GM12872 (cell line): ENCODE measurements around the gene RAD51.

Source experiments
- CTCF ChIP-seq: IDR thresholded peaks from 3 replicates; pipeline ENCODE4 v1.5.1; 2011; ENCODE audit warnings: low read depth, mild to moderate bottlenecking, low read length, moderate library complexity; ENCODE audit not compliant: insufficient read depth

The RAD51 gene

DNA sequence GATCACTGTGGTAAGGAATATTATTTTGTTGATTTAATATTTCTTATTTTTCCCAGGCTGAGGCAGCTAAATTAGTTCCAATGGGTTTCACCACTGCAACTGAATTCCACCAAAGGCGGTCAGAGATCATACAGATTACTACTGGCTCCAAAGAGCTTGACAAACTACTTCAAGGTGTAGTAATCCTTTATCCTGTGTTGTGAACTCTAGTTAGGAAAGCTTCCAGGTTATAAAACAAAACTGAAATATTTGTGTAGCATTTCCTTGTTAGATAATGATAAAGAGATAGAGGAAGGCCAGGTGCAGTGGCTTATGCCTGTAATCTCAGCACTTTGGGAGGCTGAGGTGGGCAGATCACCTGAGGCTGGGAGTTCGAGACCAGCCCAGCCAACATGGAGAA, 11.1 kb downstream of the RAD51 start:
- no peak for TF ChIP-seq CTCF

- no peak for TF ChIP-seq CTCF
These were observed 19.2 kb downstream of the RAD51 start for GRCh38 chr15:40714144-40714543.

GRCh38 chr15:40716165-40716564, 21.2 kb downstream of the RAD51 start:
- TF ChIP-seq CTCF, result no peak

DNA sequence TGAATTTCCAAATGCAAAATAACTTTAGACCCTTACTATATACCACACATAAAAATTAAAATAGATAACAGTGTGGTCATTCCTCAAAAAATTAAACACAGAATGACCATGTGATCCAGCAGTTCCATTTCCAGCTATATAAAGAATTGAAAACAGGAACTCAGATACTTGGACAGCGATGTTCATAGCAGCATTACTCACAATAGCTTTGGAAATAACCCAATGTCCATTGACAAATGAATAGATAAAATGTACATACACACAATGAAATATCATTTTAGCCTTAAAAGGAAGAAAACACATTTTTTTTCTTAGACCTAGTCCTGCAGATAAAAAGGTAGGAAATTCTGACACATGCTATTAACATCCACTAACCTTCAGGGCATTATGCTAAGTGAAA, 26.7 kb downstream of the RAD51 start:
- no peak for TF ChIP-seq CTCF

DNA sequence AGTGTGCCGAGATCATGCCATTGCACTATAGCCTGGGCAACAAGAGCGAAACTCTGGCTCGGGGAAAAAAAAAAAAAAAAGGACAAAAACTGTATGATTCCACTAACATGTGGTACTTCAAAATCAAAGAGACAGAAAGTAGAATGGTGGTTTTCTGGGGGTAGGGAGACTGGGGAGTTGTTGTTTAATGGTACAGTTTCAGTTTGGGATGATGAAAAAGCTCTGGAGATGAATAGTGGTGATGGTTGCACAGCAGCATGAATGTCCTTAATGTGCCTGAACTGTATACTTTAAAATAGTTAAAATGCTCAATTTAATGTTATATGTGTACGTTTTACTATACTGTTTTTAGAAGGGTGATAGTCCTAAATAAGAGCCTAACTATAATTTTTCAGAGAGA, 27.4 kb downstream of the RAD51 start:
- TF ChIP-seq CTCF, result no peak

DNA sequence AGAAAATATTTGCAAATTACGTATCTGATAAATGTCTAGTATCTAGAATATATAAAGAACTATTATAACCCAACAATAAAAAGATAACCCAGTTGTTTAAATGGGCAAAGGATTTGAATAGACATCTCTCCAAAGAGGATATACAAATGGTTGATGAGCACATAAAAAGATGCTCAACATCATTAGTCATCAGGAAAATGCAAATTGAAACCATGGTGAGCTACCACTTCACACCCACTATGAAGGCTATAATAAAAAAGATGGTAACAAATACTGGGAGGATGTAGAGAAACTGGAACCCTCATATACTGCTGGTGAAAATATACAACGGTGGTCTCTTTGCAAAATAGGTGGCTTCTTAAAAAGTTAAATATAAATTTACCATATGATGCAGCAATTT, 28.0 kb downstream of the RAD51 start:
- no peak for TF ChIP-seq CTCF

- TF ChIP-seq CTCF, result no peak
These were observed 28.9 kb downstream of the RAD51 start for GRCh38 chr15:40723919-40724318.

DNA sequence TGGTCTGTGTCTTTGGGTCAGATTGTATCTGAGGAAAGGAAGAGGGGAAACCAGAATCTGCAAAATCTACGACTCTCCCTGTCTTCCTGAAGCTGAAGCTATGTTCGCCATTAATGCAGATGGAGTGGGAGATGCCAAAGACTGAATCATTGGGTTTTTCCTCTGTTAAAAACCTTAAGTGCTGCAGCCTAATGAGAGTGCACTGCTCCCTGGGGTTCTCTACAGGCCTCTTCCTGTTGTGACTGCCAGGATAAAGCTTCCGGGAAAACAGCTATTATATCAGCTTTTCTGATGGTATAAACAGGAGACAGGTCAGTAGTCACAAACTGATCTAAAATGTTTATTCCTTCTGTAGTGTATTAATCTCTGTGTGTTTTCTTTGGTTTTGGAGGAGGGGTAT, 36.1 kb downstream of the RAD51 start:
- no peak for TF ChIP-seq CTCF
